HG03108 (cell line): ENCODE data around the gene SPC25.
A peak's percentile ranks its signal among the peaks of the same experiment; 100 is the strongest.
"Not testable (repeated sequence)": the region's sequence is repeated elsewhere in the genome, so short reads cannot be mapped to it uniquely, and the experiment has no call there.

Source experiments
- ATAC-seq: cut with Tn5 transposase; IDR thresholded peaks from one replicate; pipeline ENCODE4 v1.9.1; 2021; ENCODE audit warnings: moderate library complexity; ENCODE audit not compliant: unreplicated experiment

The SPC25 gene

GRCh38 chr2:168890006-168890782 lies at the start of gene SPC25:
SPC25 (minus strand) TSS chr2:168890430; CDS start chr2:168889519, 911 bp downstream.
- peak; percentile 100 for ATAC-seq

DNA sequence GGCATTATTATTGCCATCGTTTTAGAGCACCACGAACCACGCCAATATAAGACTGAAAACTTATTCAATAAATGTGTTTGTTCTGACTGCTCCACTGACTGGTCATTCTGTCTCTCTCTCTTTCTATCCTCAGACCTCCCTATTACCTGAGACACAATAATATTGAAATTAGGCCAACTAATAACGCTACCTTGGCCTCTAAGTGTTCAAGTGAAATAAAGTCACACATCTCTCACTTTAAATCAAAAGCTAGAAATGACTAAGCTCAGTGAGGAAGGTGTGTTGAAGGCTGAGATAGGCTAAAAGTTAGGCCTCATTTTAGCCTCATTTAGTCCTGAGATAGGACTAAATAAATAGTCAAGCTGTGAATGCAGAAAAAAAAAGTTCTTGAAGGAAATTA lies 49.7 kb upstream of the SPC25 start:
- ATAC-seq, result no peak

GRCh38 chr2:168939061-168939460 lies 48.8 kb upstream of the SPC25 start:
- no peak for ATAC-seq

- ATAC-seq, result no peak
Measured at GRCh38 chr2:168935810-168936581, 45.8 kb upstream of the SPC25 start.

- ATAC-seq, result no peak
Measured at GRCh38 chr2:168934826-168935225, 44.6 kb upstream of the SPC25 start.

DNA sequence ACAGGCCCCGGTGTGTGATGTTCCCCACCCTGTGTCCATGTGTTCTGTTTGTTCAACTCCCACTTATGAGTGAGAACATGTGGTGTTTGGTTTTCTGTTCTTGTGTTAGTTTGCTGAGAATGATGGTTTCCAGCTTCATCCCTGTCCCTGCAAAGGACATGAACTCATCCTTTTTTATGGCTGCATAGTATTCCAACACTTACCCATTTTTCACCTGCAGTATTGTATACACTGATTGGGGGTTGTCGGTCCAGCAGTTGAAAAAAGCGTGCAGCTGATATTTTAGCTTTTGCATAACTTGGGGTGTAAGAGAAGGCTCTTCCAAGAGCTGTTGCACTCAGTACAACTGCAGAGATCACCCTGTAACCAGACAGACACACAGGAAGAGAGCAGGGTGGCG lies 41.9 kb upstream of the SPC25 start:
- ATAC-seq, result not testable (repeated sequence)

- ATAC-seq, result no peak
Measured at GRCh38 chr2:168930242-168930641, 40.0 kb upstream of the SPC25 start.

GRCh38 chr2:168929031-168929430 lies 38.8 kb upstream of the SPC25 start:
- ATAC-seq, result no peak

DNA sequence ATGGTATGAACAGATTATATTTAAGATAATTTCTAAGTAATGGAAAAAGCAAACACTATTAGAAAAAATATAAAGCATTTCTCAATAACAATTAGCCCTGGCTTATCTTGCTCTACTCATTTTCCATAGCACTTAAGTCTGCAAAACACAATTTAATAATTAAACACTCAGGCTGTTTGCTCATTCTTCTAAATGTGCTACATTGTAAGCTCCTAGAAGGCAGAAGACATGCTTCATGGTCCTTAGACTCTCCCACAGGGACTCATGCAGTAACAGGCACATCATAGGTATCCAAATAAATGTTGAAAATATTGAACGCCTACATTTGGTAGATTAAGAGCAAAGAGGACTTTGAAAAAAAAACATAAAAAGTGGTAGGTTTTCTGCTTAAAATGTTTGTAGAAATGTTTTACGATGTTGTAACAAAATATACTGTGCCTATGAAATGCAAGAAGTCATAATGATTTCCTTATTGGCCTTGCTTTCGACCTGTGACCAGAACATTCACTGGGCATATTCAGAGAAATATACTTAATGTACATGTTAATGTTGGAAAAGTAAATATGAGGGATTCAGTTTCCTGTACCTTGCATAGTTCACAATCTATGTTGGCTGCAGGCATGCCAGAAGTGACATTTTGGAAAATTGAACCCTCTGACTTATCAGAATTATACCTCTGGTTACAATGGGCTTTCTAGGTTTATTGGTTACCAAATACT lies 38.0 kb upstream of the SPC25 start:
- ATAC-seq, result no peak

- no peak for ATAC-seq
Measured at GRCh38 chr2:168926621-168927386, 36.6 kb upstream of the SPC25 start.

GRCh38 chr2:168920504-168921157 lies 30.4 kb upstream of the SPC25 start:
- no peak for ATAC-seq

GRCh38 chr2:168916331-168916675 lies 26.1 kb upstream of the SPC25 start:
- ATAC-seq, result no peak

GRCh38 chr2:168915441-168916330 lies 25.5 kb upstream of the SPC25 start:
- no peak for ATAC-seq

DNA sequence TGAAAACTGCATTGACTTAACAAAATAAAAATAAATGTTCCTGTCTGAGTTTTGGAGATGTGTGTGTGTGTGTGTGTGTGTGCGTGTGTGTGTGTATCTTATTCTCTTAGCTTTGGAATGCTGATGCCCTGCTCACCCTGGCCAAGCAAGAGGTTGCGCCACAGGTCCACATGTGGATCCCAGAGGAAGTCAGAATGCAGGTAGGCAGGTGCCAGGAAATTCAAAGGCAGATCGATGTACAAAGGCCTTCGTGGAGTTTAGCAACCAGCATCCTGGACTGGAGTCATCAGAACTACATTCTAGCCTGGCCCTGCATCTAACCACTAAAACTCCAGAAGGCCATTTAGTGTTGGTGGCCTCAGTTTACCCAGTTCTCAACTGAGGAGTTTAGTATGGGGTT lies 23.3 kb upstream of the SPC25 start:
- no peak for ATAC-seq

DNA sequence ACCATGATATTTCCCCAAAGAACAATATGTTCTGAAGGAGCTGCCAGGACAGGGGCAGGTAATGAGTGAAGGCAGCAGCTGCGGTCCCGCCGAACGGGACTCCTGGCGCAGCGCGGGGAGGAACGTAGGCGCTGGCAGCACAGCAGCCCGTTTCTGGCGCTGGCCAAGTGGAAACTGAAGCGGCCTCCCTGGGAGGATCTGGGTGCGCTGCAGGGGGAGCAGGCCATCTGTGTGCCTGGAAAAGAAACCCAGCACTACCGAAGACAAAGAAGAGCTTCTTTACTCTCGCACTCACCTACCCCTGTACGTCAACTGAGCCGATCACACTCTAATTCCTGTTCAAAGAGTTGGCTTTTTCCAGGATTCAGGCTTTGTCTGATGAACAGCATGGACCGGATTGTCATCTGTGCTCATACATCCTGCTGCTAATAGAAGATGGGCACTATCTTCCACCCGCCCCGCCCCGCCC lies 22.7 kb upstream of the SPC25 start:
- ATAC-seq, result no peak

DNA sequence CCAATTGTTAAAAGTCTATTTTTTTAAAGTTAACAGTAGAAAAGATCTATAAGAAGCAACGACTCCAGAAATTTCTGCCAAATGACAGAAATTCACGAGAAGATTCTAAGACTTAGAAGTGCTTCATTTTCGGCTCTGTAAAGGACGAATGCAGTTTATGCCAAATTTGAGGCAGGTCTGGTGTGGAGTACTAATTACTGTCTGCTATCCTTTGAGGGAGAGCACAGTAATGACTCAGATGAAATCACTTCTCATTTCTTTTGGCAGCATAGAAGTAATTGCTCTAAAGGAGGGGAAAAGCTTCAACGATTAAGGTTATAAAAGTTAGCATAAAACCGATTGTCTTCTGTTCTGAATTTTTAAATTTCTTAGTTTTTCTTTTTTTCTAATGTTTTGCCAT lies 22.2 kb upstream of the SPC25 start:
- ATAC-seq, result no peak

GRCh38 chr2:168910330-168910729 lies 20.1 kb upstream of the SPC25 start:
- ATAC-seq, result no peak

GRCh38 chr2:168907940-168908662 lies 17.9 kb upstream of the SPC25 start:
- no peak for ATAC-seq

GRCh38 chr2:168904358-168904757 lies 14.1 kb upstream of the SPC25 start:
- no peak for ATAC-seq
